ENCODE measurements around the gene NRN1. TPM values are rescaled to one million over a fixed set of nuclear protein-coding genes. Genes with fewer than 3 reads are reported as not detected.

Gene NRN1
- total RNA-seq, 1 experiment from 2014 or later = not detected

DNA sequence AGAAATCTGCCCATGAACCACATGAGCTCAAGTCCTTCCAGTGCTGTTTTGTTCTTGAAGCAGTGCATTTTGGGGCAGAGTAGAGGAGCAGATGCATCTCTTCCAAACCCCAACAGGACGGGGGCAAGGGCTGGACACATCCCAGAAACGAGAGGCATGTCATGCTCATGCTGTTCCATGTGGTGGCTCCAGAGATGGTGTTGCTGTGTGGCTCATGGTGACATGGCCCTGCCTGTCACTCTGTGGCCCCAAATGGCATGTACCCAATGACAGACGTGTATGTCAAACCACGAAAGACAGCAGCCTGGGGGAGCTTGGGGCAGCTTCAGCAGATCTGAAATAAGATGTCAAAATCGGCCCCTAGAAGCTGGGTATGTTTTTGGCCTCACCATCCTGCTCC is 46.3 kb downstream of the NRN1 start:
- CTCF ChIA-PET = no interaction called here
- no TSS peak for BruUV-seq (replicated peaks)
- no peak overlapping the region for H3K27ac Mint-ChIP-seq (ENCODE audit: unreplicated experiment)
- H3K9me3 Mint-ChIP-seq (ENCODE audit: unreplicated experiment) = no peaks in the 10 kb centered on the region
- Histone ChIP-seq H3K9me3 (no peaks in the 10 kb centered on the region; the same call in 1 of the 2 replicates), H3K36me3 (ENCODE audit: control insufficient read depth, insufficient read depth, low read length) (no peaks in the 10 kb centered on the region), H3K27me3 (replicated peaks; ENCODE audit: control insufficient read depth, insufficient read depth, low read length) (no peaks in the 10 kb centered on the region), H3K4me3 (ENCODE audit: low read depth, low read length) (no peak overlapping the region), H3K4me1 (no peaks in the 10 kb centered on the region)
- peaks cover 7% of the 10 kb centered on the region for H3K27me3 Mint-ChIP-seq (ENCODE audit: insufficient read depth, unreplicated experiment)
- H3K36me3 Mint-ChIP-seq (ENCODE audit: insufficient read depth, unreplicated experiment) = no peaks in the 10 kb centered on the region
- no peaks in the 10 kb centered on the region for H3K4me1 Mint-ChIP-seq (ENCODE audit: low read depth, unreplicated experiment)
- H3K4me3 Mint-ChIP-seq (ENCODE audit: unreplicated experiment) = no peak overlapping the region
- POLR2A ChIA-PET = no interaction called here
- DNase-seq = no peak
- TF ChIP-seq, protein P1, sequence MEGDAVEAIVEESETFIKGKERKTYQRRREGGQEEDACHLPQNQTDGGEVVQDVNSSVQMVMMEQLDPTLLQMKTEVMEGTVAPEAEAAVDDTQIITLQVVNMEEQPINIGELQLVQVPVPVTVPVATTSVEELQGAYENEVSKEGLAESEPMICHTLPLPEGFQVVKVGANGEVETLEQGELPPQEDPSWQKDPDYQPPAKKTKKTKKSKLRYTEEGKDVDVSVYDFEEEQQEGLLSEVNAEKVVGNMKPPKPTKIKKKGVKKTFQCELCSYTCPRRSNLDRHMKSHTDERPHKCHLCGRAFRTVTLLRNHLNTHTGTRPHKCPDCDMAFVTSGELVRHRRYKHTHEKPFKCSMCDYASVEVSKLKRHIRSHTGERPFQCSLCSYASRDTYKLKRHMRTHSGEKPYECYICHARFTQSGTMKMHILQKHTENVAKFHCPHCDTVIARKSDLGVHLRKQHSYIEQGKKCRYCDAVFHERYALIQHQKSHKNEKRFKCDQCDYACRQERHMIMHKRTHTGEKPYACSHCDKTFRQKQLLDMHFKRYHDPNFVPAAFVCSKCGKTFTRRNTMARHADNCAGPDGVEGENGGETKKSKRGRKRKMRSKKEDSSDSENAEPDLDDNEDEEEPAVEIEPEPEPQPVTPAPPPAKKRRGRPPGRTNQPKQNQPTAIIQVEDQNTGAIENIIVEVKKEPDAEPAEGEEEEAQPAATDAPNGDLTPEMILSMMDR (IDR thresholded peaks at IDR 0.05; ENCODE audit: insufficient read depth in 1 of 2, low read depth in 1 of 2, low read length in 1 of 2, severe bottlenecking in 1 of 2, unreplicated experiment in 1 of 2) = no peak
- intact Hi-C loops (cut with micrococcal nuclease; ENCODE audit: unreplicated experiment) = no loop called here

DNA sequence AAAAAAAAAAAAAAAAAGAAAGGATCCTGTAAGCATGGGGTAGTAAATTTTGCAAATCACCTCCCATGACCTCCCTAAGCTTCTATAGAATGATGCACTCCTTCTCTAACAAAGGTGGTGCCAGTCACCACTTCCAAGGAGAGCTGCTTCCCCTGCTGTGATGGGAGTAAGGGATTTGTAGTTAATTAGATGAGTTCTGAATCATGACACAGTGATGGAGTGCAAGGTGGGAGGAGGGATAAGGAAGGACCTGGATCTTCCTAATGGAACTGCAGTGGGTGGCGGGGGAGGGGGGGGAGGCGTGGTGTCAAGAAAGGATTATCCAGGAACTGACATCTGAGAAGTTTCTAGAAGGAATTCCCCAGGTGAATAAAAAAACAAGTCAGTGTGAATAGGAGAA is 47.8 kb downstream of the NRN1 start:
- Histone ChIP-seq H3K4me3 (ENCODE audit: low read depth, low read length) (no peak overlapping the region), H3K36me3 (ENCODE audit: control insufficient read depth, insufficient read depth, low read length) (no peaks in the 10 kb centered on the region), H3K27me3 (replicated peaks; ENCODE audit: control insufficient read depth, insufficient read depth, low read length) (no peaks in the 10 kb centered on the region), H3K4me1 (no peaks in the 10 kb centered on the region), H3K9me3 (no peaks in the 10 kb centered on the region; the same call in 1 of the 2 replicates)
- TF ChIP-seq, protein P1 (IDR thresholded peaks at IDR 0.05; ENCODE audit: insufficient read depth in 1 of 2, low read depth in 1 of 2, low read length in 1 of 2, severe bottlenecking in 1 of 2, unreplicated experiment in 1 of 2) = no peak
- H3K4me1 Mint-ChIP-seq (ENCODE audit: low read depth, unreplicated experiment) = no peaks in the 10 kb centered on the region
- peaks cover 9% of the 10 kb centered on the region for H3K27me3 Mint-ChIP-seq (ENCODE audit: insufficient read depth, unreplicated experiment)
- H3K27ac Mint-ChIP-seq (ENCODE audit: unreplicated experiment) = no peak overlapping the region
- ChIA-PET CTCF (no interaction called here), POLR2A (no interaction called here)
- intact Hi-C loops (cut with micrococcal nuclease; ENCODE audit: unreplicated experiment) = loop anchor here (10.0 kb wide), 1 partner anchor 586 kb away; no protein-coding TSS in a partner anchor
- no peak overlapping the region for H3K4me3 Mint-ChIP-seq (ENCODE audit: unreplicated experiment)
- no TSS peak for BruUV-seq (replicated peaks)
- no peaks in the 10 kb centered on the region for H3K9me3 Mint-ChIP-seq (ENCODE audit: unreplicated experiment)
- no peak for DNase-seq
- no peaks in the 10 kb centered on the region for H3K36me3 Mint-ChIP-seq (ENCODE audit: insufficient read depth, unreplicated experiment)

- H3K9me3 ChIP-seq = no peaks in the 10 kb centered on the region; the same call in 1 of the 2 replicates
- Mint-ChIP-seq H3K9me3 (ENCODE audit: unreplicated experiment) (no peaks in the 10 kb centered on the region), H3K27ac (ENCODE audit: unreplicated experiment) (no peak overlapping the region), H3K4me1 (ENCODE audit: low read depth, unreplicated experiment) (no peaks in the 10 kb centered on the region), H3K27me3 (ENCODE audit: insufficient read depth, unreplicated experiment) (peaks cover 13% of the 10 kb centered on the region), H3K4me3 (ENCODE audit: unreplicated experiment) (no peak overlapping the region), H3K36me3 (ENCODE audit: insufficient read depth, unreplicated experiment) (no peaks in the 10 kb centered on the region)
- TF ChIP-seq, protein P1 (IDR thresholded peaks at IDR 0.05; ENCODE audit: insufficient read depth in 1 of 2, low read depth in 1 of 2, low read length in 1 of 2, severe bottlenecking in 1 of 2, unreplicated experiment in 1 of 2) = no peak
- ChIA-PET CTCF (no interaction called here), POLR2A (no interaction called here)
- no peaks in the 10 kb centered on the region for H3K4me1 ChIP-seq
- H3K27me3 ChIP-seq (replicated peaks; ENCODE audit: control insufficient read depth, insufficient read depth, low read length) = no peaks in the 10 kb centered on the region
- no TSS peak for BruUV-seq (replicated peaks)
- no peaks in the 10 kb centered on the region for H3K36me3 ChIP-seq (ENCODE audit: control insufficient read depth, insufficient read depth, low read length)
- DNase-seq = no peak
- intact Hi-C loops (cut with micrococcal nuclease; ENCODE audit: unreplicated experiment) = loop anchor here (10.0 kb wide), 1 partner anchor 588 kb away; no protein-coding TSS in a partner anchor
- no peak overlapping the region for H3K4me3 ChIP-seq (ENCODE audit: low read depth, low read length)
These were observed 49.8 kb downstream of the NRN1 start for GRCh38 chr6:5956939-5957338.
